GM21526 (cell line): Measurements from ENCODE around the gene FAM20C.

Experiments
- ATAC-seq: cut with Tn5 transposase; IDR thresholded peaks from one replicate; pipeline ENCODE4 v1.9.1; 2021; ENCODE audit warnings: moderate library complexity; ENCODE audit not compliant: unreplicated experiment, low FRiP score

FAM20C gene

GRCh38 chr7:191981-192649 lies at the start of gene FAM20C:
Gene FAM20C (plus strand): TSS chr7:192571. CDS start chr7:193200, 629 bp downstream.
- no peak for ATAC-seq

- ATAC-seq, result no peak
Observed at GRCh38 chr7:143145-143751, 49.1 kb upstream of the FAM20C start.

GRCh38 chr7:143811-144453 lies 48.4 kb upstream of the FAM20C start:
- ATAC-seq, result no peak

GRCh38 chr7:144454-144826 lies 47.9 kb upstream of the FAM20C start:
- no peak for ATAC-seq

DNA sequence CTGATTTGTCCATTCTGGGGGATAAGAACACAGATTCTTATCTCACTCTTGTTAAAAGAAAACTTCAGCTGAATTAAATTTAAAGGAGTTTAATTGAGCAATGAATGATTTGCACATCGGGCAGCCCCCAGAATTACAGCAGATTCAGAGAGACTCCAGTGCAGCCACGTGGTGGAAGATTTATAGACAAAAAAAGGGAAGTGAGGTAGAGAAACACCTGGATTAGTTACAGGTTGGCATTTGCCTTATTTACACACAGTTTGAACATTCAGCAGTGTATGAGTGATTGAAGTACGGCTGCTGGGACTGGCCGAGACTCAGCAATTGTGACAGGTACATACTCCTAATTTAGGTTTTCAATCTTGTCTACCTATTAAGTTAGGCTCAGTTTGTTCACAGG lies 46.5 kb upstream of the FAM20C start:
- ATAC-seq, result no peak

DNA sequence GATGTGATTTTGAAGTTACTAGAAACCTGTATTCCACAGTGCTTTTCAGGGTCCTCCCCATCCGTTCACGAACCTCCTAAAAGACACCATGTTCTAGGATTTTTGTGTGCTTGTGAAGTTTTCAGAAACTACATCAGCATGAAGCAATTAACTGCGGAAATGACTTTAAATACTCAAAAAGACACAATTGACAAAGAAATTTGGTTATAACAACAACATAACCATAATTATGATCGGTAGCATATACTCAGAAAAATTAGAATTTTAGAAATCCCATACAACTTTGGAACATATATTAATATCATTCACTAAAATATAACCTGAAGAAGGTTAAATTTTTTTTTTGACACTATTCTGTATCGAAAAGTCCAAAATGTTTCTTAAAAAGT lies 43.8 kb upstream of the FAM20C start:
- ATAC-seq, result no peak

DNA sequence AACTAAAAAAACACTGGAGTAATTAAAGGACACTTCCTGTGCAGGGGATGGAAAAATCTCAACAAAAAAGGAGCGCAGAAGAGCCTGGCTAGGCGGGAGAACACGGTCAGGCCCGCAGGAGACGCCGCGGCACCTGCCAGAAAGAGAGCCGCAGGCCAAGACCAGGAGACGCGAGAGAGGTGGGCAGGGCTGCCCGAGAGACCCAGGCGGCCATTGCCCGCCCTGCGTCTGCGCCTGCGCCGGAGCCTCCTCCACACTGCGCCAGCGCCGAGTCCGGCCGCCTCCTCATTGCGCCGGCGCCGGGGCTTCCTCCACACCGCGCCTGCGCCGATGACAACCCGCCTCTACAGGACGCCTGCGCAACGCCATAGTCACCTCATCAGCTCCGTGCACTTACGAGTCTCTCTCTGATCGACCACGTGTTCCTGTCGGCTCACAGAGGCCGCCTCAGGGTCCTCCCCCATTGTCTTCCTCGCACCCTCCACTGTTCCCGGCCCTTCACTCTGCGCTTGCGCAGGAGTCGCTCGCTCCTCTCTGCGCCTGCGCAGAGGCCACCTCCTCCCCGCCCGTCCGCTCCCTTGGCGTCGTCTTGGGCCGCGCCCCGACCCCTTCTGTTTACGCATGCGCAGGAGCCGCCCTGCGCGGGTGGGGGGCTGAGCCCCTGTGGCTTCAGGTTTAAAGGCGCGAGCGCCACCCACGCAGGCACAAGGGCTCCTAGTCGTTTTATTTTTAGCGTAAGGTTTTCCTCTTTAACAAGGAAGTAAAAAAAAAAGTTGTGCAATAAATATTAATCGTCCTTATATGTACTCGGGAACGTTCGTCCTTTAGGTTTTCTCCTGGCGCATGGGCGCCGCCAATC lies 43.2 kb upstream of the FAM20C start:
- peak; percentile 98 for ATAC-seq

DNA sequence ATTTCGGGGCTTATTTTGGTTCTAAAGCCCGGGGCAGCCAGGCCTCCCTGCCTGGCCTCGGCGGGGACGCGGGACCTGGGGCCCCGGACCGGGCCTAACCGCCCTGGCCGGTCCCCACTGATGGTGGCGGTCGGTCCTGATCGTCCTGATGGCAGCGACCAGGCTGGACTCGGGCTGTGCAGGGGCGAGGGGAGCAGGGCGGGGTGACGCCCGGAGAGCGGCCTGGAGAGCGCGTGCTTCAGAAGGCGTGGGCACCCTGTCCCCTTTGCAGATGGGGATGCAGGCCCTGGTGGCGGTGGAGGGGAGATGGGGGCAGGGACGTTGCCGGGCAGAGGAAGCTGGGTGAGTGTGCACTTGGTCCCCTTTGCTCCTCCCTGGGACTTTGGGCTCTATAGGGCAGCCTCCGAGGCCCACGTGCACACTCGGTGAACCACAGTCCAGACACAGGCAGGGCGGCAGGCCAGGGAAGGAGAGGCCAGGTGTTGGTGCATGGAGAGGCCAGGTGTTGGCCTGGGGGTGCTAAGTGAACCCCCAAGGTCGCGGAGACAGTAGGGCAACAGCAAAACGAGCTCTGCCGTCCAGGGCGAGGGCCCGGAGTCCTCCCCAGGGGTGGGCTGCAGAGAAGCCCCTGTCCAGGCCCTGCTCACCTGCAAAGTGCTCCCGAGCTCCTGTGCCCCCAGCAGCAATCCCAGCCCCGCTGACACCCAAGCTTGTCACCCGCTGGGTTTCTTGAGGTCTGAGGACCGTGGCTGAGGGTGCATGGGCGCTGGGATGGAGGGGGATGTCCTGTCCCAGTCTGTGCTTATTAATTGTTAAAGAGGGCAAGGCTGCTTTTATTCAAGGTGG lies 42.4 kb upstream of the FAM20C start:
- peak; percentile 24 for ATAC-seq

GRCh38 chr7:150811-151221 lies 41.6 kb upstream of the FAM20C start:
- ATAC-seq, result no peak

DNA sequence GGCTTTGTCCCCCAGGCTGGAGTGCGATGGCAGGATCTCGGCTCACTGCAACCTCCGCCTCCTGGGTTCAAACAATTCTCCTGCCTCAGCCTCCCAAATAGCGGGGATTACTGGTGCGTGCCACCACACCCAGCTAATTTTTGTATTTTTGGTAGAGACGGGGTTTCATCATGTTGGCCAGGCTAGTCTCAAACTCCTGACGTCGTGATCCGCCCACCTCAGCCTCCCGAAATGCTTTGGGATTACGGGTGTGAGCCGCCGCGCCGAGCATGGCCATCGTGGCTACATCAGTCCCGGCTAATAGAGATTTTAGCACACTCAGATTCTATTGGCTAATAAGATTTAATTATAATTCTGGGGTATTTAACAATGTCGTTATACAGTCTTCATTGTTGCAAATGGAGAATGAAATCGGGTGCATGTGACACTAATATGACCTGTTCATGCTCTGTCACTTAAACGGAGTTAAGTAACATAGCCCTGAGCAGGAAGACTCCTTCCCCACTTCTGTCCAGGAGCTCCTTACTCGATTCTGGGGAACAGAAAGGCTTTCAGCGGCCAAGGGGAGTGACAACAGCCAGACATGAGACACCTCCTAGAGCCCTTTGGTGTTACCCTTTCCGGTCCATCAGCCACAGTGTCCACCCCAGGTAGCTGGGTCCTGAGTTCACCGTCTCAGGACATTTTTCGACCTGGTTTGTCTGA lies 40.9 kb upstream of the FAM20C start:
- no peak for ATAC-seq

DNA sequence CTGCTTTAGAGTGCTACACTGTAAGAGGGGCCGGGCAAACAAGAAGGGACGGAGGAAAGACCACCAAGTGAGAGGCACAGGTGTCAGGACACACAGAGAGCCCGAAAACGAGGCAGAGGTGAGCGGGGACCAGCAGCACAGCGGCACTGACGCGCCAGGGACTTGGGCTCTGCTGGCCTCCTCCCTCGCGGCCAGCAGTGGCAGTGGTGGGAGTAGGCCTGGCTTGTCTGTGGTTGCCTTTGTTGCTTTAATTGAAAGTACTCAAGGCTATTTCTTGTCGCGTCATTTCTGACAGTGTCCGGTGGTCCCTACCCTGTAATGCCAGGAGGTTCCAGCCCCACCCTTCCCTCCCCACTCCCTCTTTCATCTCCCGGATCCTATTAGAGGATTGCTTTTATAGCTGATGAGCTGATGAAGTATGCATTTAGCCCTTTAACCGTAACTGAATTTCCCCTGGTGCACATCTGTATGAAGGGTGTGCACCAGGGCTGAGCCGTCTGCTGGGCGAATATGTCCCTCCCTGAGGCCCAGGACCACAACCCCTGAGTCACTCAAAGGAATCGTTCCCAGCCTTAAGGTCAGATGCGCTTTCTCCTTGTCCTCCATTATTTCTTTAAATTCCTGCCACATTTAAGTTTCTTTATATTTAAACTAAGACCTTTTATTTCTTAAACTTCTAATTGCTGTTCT lies 39.5 kb upstream of the FAM20C start:
- no peak for ATAC-seq

- no peak for ATAC-seq
Observed at GRCh38 chr7:153604-154003, 38.8 kb upstream of the FAM20C start.

- no peak for ATAC-seq
Observed at GRCh38 chr7:154096-154799, 38.1 kb upstream of the FAM20C start.

DNA sequence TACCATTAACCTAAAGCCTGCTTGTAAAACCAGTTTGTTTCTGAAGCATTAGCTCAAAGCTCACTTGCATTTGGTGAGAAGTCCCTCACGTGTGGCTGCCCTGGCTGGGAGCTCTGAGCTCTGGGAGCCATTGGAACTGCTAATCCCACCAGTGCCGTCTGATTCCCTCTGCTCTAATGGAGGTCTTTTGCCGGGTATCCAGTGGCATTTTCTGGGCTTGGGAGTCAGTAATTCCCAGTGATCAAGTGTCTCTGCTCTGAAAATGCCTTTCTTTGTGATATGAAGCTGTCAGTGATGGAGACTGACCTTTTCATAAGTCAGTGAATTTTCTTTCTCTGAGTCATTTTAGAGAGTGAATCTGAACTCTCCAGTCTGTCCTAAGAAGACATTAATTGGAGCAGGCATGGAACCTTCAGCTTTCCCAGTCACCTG lies 36.9 kb upstream of the FAM20C start:
- no peak for ATAC-seq

GRCh38 chr7:156111-157007 lies 36.0 kb upstream of the FAM20C start:
- no peak for ATAC-seq

DNA sequence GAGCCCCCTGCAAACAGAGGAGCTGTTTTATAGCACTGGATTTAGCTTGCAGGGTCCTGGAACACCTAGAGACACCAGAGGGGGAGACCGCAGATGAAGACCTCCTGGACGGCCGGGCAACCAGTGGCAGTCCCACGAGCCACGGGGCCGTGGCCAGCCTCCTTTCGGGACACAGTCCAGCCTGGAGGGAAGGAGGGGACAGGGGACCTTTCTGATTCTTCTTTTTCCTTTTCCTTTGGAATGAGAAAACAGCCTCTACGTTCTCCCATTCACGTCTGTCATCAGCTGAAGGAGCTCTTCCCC lies 35.4 kb upstream of the FAM20C start:
- ATAC-seq, result no peak

DNA sequence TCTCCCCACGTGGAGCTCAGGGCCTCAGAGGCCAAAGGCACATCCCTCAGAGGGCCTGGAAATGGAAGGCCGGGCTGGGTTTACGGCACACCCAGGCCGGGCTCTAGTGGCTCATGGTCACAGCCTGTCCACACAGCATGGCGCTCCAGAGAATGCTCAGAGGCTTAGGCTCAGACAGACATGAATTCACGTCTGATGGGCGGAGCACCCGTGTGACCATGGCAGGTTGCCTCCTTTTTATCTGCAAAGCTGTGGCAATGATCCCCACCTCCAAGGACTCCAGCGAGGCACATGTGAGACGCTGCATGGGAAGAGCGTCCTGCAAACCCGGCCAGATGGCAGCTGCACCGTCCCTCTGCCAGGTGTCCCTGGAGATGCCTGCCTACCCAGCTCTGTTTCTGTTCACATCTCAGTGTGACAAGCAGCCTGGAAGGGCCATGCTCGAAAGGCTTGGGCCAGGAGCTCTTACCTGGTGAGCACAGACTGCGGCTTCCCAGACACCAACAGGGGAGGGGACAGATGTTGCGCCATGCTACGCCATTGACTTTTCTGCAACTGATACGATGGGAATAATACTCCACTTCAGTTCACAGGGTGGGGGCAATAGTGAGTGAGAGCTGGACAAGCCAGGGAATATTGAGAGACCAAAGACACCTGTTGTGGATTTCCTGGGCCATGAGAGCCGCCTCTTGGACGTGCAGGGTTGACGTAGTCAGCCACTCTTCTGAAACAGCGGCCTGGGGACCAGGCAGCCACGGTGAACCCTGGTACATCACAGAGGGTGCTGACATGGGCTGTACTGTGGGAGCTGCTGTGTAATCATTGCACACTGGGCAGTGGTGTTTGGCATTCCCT lies 34.4 kb upstream of the FAM20C start:
- no peak for ATAC-seq
